Right lobe of liver (tissue), 4 donors: Measurements from ENCODE around the gene WSB1.

Experiments used
- CTCF ChIP-seq, 4 donors: fragments of 200-600 bp in 3 of 4; fragments of 450-650 bp in 1 of 4; IDR thresholded peaks; one replicate each; pipeline versions ENCODE4 v1.5.1 to v1.8.0; 2016 to 2022; ENCODE audit warnings: antibody characterized with exemption in 4 of 4, mild to moderate bottlenecking in 2 of 4
- POLR2A ChIP-seq: fragments of 450-650 bp; IDR thresholded peaks from one replicate; pipeline ENCODE4 v1.6.1; 2017; ENCODE audit warnings: antibody characterized with exemption, mild to moderate bottlenecking
- donor health status: DM: no; HTN: no; CAD: no.
- donor health status: DM: no; HTN: no; CAD: no.
- donor health status: DM: no; HTN: yes; CAD: no.

DNA sequence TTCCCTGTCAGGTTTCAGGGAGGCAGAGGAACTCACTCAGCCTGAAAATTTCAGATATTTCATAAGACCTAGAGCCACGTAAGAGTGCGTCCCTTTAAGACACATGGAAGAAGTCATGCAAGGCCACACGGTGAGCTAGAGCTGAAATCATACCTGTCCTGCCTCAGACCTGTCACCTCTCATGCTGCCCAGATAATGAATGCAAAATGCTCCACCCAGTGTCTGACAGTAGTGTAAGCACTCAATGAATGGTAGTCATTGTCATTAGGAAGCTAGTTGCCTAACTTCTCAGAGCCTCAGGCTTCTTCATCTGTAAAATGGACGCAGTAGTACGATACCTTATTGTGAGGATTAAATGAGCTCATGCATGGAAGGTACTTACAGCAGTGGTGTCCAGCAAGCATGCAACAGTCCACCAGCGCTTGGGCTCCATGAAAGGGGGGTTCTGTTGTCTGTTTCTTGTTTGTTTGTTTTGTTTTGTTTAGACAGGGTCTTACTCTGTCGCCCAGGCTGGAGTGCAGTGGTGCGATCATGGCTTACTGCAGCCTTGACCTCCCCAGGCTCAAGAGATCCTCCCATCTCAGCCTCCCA, 60.7 kb downstream of the WSB1 start:
- TF ChIP-seq CTCF (IDR thresholded peaks at IDR 0.05) = peak in 1 of 4 donors; percentile 9
- TF ChIP-seq POLR2A = no peak
